Lung (tissue), 12 donors: ENCODE measurements around the gene PRKN. TPM values are rescaled to one million over a fixed set of nuclear protein-coding genes. Genes with fewer than 3 reads are reported as not detected.
A peak's percentile ranks its signal among the peaks of the same experiment; 100 is the strongest.

Experiments used
- ATAC-seq: fragments of 200-7000 bp; cut with Tn5 transposase; one replicate; pipeline ENCODE4 v1.9.1; 2020; ENCODE audit warnings: moderate number of reproducible peaks; ENCODE audit not compliant: insufficient read depth, low FRiP score
- DNase-seq, 3 donors: peaks; one replicate each; pipeline ENCODE4 v3.0.0-alpha.2; 2013 to 2017
- H3K27ac ChIP-seq, 2 donors: one replicate each; pipeline ENCODE4 v1.5.1; 2013; ENCODE audit warnings: mild to moderate bottlenecking in 2 of 2, moderate library complexity in 2 of 2, control low read depth in 1 of 2, inconsistent platforms in 1 of 2, low read depth in 1 of 2, low read length in 1 of 2
- H3K27me3 ChIP-seq, 3 donors: one replicate each; pipeline ENCODE4 v1.5.1; 2013; ENCODE audit warnings: low read length in 2 of 3; ENCODE audit not compliant: control insufficient read depth in 3 of 3, insufficient read depth in 3 of 3
- H3K36me3 ChIP-seq, 4 donors: one replicate each; pipeline ENCODE4 v1.5.1; 2013; ENCODE audit warnings: low read length in 4 of 4, mild to moderate bottlenecking in 1 of 4, moderate library complexity in 1 of 4; ENCODE audit not compliant: control insufficient read depth in 4 of 4, insufficient read depth in 4 of 4
- H3K4me1 ChIP-seq, 5 donors: one replicate each; pipeline ENCODE4 v1.5.1; 2013; ENCODE audit warnings: low read length in 5 of 5, mild to moderate bottlenecking in 2 of 5, moderate library complexity in 1 of 5; ENCODE audit not compliant: control insufficient read depth in 5 of 5, insufficient read depth in 5 of 5
- H3K4me3 ChIP-seq: one replicate; pipeline ENCODE4 v1.5.1; 2013; ENCODE audit warnings: mild to moderate bottlenecking, control low read depth, moderate library complexity
- H3K9ac ChIP-seq, 2 donors: one replicate each; pipeline ENCODE4 v1.5.1; 2013; ENCODE audit warnings: low read length in 2 of 2, control low read depth in 1 of 2; ENCODE audit not compliant: insufficient read depth in 1 of 2
- H3K9me3 ChIP-seq, 4 donors: one replicate each; pipeline ENCODE4 v1.5.1; 2013; ENCODE audit warnings: low read length in 3 of 4, mild to moderate bottlenecking in 1 of 4, moderate library complexity in 1 of 4; ENCODE audit not compliant: control insufficient read depth in 4 of 4, insufficient read depth in 3 of 4
- WGBS, 2 donors: extraction: QIAGEN DNeasy Blood & Tissue Kit; methylation state at CpG; one replicate each; pipeline ENCODE4 v1.1.7; 2013; 5-methylcytosine and 5-hydroxymethylcytosine counted together
- polyA plus RNA-seq, 2 donors: library from polyadenylated mRNA; stranded (reverse); fragments of 200-250 nt; gene quantifications; one replicate each; pipeline ENCODE4 v1.2.1, GENCODE V29; 2013
- total RNA-seq, 2 donors: library from RNA; depleted of rRNA in 1 of 2; stranded (reverse); fragments of >200 nt in 1 of 2; gene quantifications; one replicate each; pipeline ENCODE4 v1.2.1, GENCODE V29; 2014 to 2021
- TF ChIP-seq, protein P1 (sequence below): IDR thresholded peaks from 2 replicates; pipeline ENCODE4 v1.5.1; 2012; ENCODE audit warnings: mild to moderate bottlenecking; ENCODE audit errors: control extremely low read depth, extremely low read depth
- donor health status: control.
- donor health status: control.
- donor health status: Bipolar disorder and iron deficiency.
- donor health status: healthy.
- donor health status: DM: yes; HTN: yes; CAD: no.

The PRKN gene
- total and polyA plus RNA-seq, 4 donors = 0.27 to 11.2 (median 3.1) TPM

DNA sequence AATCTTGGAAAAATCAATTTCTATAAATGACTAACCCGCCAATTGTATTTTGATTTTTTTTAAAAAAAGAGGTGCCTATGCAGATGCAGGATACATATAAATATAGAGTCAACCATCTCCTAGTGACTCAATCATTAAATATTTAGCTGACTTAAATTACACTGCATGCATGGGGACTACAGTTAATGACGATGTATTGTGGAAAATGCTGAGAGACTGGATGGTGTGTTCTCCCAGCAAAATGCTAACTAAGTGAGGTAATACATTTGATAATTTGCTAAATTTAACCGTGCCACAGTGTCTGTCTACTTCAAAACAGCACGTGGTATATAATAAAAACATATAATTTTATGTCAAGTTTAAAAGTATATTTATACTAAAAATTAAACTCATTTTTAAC, 341.6 kb downstream of the PRKN start:
- Histone ChIP-seq H3K4me1 (peaks cover 0 to 5% (median 0%) of the 10 kb centered on the region in 5 donors), H3K9me3 (peaks cover 0 to 1% (median 0%) of the 10 kb centered on the region in 4 donors), H3K36me3 (no peaks in the 10 kb centered on the region), H3K9ac (no peak overlapping the region), H3K27ac (no peak overlapping the region), H3K27me3 (no peaks in the 10 kb centered on the region), H3K4me3 (no peak overlapping the region)
- no peak for ATAC-seq
- TF ChIP-seq, protein P1, sequence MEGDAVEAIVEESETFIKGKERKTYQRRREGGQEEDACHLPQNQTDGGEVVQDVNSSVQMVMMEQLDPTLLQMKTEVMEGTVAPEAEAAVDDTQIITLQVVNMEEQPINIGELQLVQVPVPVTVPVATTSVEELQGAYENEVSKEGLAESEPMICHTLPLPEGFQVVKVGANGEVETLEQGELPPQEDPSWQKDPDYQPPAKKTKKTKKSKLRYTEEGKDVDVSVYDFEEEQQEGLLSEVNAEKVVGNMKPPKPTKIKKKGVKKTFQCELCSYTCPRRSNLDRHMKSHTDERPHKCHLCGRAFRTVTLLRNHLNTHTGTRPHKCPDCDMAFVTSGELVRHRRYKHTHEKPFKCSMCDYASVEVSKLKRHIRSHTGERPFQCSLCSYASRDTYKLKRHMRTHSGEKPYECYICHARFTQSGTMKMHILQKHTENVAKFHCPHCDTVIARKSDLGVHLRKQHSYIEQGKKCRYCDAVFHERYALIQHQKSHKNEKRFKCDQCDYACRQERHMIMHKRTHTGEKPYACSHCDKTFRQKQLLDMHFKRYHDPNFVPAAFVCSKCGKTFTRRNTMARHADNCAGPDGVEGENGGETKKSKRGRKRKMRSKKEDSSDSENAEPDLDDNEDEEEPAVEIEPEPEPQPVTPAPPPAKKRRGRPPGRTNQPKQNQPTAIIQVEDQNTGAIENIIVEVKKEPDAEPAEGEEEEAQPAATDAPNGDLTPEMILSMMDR = no peak
- no peak for DNase-seq
- WGBS, 2 donors = 88% methylated on average over 4 of the region's 4 CpGs

GRCh38 chr6:162379757-162380409, 347.7 kb downstream of the PRKN start:
- Histone ChIP-seq H3K36me3 (no peaks in the 10 kb centered on the region), H3K27me3 (no peaks in the 10 kb centered on the region), H3K27ac (no peak overlapping the region), H3K4me3 (no peak overlapping the region), H3K9ac (peak overlapping the region in 1 of 2 donors; percentile 32), H3K4me1 (peaks cover 0 to 4% (median 0%) of the 10 kb centered on the region in 5 donors), H3K9me3 (peaks cover 0 to 1% (median 0%) of the 10 kb centered on the region in 4 donors)
- ATAC-seq (no peak), DNase-seq (no peak)
- 59 to 72% methylated on average over 5 of the region's 5 CpGs for WGBS, 2 donors
- TF ChIP-seq, protein P1 = no peak

DNA sequence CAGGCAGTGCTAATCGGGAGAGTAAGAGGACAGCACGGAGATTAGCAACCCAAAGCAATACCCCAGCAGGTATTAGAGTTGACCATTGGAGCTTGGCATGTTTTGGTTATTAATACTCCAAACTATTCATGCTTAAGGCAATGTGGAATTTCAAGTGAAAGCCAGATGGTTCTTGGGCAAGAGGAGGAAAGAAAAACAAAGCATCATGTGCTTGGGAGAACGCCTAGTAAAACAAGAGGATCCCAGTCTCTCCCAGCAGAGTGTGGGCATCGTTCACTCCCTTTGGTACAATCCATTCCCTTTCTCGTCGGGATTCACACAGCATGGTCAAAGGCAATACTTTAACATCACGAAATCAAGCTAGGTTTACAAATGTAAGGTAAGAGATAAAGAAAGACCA, 349.8 kb downstream of the PRKN start:
- Histone ChIP-seq H3K4me3 (no peak overlapping the region), H3K9ac (no peak overlapping the region), H3K9me3 (peaks cover 0 to 1% (median 0%) of the 10 kb centered on the region in 4 donors), H3K4me1 (peaks cover 0 to 4% (median 0%) of the 10 kb centered on the region in 5 donors), H3K27me3 (no peaks in the 10 kb centered on the region), H3K36me3 (no peaks in the 10 kb centered on the region), H3K27ac (no peak overlapping the region)
- no peak for DNase-seq
- TF ChIP-seq, protein P1 = no peak
- ATAC-seq = no peak
- WGBS, 2 donors = 86% methylated on average over 7 of the region's 7 CpGs
